Fibroblast of lung (primary cell): ENCODE results near the gene OS9.

ENCODE experiments used
- CTCF ChIP-seq, 2 donors: IDR thresholded peaks in 1 of 2; conservative IDR thresholded peaks in 1 of 2; 1 replicate in 1 of 2; 2 replicates in 1 of 2; pipeline ENCODE4 v1.5.1; 2011 to 2012; ENCODE audit warnings: low read length in 2 of 2, control low read depth in 1 of 2, inconsistent platforms in 1 of 2, low read depth in 1 of 2, mild to moderate bottlenecking in 1 of 2
- EZH2 ChIP-seq: IDR thresholded peaks from 2 replicates; pipeline ENCODE4 v1.5.1; 2012; ENCODE audit warnings: low read length, control low read depth, mild to moderate bottlenecking; ENCODE audit errors: missing control alignments

DNA sequence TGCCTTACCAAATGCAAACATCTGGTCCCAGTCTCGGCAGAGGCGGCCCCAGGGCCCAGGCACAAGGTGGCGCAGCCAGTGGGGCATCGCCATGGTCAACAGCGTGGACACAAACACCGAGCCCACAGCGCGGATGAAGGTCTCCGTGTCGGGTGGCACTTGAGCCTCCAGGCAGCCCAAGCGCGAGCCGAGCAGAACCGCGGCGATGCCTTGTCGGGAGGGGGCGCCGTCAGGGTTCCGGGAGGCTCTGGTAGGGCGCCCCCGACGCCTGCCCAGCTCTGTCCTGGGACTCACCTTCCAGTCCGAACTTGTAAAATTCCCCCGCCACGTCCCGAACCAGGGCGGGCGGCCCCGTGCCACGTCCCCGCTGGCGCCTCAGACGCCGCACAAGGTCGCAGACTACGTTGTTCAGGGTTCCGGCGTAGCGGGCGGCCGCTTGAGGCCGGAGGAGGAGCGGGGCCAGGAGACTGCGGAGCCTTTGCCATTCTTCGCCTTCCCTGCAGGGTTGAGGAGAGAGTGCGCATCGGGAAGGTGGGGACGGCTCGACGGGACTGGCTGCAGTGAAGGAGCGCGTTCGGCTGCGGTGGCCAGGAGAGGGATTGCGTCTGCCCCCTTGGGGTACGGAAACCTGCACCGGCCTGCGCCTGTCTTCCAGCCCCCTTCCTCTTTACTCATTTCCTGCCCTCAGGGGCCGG is 71.2 kb downstream of the OS9 start:
- peak; percentile 21 to 24 for TF ChIP-seq CTCF (conservative IDR thresholded peaks at IDR 0.05 in 1 of 2, IDR thresholded peaks at IDR 0.05 in 1 of 2; ENCODE audit: low read depth in 1 of 2, low read length in 2 of 2)
- peak; percentile 86 for TF ChIP-seq EZH2
